ENCODE measurements around the gene CUL9.
"Not testable (repeated sequence)": the region's sequence is repeated elsewhere in the genome, so short reads cannot be mapped to it uniquely, and the experiment has no call there.

Gene CUL9

DNA sequence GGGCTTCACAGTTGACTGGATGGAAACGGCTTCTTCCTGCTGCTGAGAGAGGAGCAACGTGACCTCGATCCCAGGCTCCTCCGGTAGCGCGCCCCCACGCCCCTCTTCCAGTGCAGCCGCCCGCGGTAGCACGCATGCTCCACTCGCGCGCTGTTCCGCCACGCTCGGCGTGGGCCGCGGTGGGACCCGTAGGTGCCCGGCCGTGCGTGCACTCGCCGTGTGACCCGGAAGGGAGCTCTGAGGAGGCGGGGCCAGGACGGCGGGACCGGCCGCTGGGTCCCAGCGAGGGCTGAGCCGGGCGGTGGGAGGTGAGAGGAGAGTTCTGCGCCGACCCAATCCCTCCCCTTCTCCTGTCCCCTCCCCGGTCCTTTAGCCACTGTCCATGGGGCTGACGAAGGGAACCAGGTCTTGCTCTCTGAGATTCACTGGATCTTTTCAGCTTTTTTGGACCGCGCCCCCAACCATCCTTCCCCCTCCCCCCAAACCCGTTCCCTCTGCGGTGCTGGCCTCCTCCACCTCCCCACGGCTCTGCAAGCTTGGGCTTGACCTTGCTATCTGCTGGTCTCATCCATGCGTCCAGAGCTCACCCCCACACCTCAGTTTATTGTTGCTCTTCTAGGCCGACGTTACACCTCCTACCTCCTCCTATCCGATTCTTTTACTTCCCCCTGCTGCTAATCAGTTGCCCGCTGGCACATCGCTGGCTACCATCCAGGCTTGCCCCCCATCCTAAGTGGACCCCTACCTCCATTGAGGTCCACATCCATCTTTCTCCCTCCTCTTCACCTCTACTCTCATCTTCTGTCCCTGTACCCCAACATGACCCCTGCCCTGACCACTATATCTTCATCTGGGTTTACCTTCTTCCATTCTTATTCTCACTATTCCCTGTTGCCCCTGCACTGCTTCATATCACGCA lies at the start of gene CUL9:
CUL9 (plus strand) TSS at position 255 of the 919 bp plus-strand sequence. CDS start 2,115 bp downstream, outside the sequence.
- peak; percentile 90 for DNase-seq (ENCODE audit: low spot score)

DNA sequence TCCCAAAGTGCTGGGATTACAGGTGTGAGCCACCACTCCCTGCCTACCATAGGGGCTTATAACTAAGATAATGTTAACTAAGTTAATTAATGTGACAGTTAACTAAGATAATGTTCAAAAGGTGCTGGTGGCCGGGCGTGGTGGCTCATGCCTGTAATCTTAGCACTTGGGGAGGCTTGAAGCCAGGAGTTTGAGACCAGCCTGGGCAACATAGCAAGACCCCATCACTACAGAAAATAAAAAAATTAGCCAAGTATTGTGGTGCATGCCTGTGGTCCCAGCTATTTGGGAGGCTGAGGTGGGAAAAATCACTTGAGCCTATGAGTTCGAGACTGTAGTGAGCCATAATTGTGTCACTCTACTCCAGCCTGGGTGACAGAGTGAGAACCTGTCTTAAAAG lies 43.7 kb upstream of the CUL9 start:
- no peak for DNase-seq (ENCODE audit: low spot score)

DNA sequence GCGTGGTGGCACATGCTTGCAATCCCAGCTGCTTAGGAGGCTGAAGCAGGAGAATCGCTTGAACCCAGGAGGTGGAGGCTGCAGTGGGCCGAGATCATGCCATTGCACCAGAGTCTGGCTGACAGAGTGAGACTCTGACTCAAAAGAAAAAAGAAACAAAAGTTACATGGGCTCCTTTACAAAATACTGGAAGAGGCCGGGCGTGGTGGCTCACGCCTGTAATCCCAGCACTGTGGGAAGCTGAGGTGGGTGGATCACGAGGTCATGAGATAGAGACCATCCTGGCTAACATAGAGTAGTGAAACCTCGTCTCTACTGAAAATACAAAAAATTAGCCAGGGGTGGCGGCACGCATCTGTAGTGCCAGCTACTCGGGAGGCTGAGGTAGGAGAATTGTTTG lies 42.0 kb upstream of the CUL9 start:
- not testable (repeated sequence) for DNase-seq (ENCODE audit: low spot score)

DNA sequence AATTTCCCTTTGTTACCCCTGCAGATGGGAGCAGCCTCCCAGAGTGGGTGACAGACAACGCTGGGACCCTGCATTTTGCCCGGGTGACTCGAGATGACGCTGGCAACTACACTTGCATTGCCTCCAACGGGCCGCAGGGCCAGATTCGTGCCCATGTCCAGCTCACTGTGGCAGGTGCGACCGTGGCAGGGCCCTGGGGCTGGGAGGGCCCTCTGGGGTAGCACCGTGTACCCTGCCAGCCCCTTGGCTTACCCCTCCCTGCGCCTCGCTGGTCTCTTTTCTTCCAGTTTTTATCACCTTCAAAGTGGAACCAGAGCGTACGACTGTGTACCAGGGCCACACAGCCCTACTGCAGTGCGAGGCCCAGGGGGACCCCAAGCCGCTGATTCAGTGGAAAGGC lies 40.4 kb upstream of the CUL9 start:
- DNase-seq (ENCODE audit: low spot score): no peak

DNA sequence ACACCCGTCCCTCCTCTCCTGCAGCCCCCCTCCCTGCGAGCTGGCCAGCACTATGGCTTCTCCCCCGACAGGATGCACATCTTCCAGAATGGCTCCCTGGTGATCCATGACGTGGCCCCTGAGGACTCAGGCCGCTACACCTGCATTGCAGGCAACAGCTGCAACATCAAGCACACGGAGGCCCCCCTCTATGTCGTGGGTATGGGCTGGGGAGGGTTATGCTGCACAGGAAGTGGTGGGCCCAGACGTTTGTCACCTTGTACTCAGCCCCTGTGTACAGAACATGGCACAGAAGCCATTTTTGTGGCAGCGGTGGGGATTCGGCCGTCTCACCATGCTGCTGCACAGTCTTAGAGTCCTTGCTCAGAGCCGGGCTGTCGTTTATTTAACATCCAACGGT lies 39.9 kb upstream of the CUL9 start:
- no peak for DNase-seq (ENCODE audit: low spot score)

DNA sequence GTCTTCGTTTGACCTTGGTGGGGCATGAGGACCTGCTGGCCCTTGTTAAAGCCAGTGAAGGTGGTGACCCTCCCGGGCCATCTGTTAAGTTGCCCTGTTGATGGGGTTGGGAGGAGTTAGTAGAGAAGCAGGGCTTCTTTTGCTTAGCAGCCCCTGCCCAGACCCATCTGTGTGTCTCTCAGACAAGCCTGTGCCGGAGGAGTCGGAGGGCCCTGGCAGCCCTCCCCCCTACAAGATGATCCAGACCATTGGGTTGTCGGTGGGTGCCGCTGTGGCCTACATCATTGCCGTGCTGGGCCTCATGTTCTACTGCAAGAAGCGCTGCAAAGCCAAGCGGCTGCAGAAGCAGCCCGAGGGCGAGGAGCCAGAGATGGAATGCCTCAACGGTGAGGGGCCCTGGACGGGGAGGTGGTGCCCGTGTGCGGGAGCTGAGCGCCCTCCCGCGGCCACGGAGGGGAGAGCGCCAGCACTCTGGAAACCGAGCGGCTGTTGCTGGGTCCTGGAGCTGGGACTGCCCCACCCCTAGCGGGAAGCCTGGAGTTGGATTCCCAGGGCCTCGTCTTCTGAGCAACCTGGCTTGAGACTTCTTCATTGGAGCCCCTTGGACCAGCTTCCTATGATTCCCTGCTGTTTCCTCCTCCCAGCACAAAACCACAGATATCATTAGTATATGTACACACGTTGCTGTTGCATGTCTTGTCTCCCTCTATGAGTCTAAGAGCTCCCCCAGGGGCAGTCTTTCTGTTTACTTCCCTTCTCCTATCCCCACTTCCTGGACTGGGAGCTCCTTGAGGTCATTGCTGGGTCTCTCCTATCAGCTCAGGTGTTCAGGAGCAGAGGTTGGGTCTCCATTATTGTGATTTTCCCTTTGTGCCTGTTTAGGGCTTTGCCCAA lies 38.5 kb upstream of the CUL9 start:
- peak; percentile 91 for DNase-seq (ENCODE audit: low spot score)

DNA sequence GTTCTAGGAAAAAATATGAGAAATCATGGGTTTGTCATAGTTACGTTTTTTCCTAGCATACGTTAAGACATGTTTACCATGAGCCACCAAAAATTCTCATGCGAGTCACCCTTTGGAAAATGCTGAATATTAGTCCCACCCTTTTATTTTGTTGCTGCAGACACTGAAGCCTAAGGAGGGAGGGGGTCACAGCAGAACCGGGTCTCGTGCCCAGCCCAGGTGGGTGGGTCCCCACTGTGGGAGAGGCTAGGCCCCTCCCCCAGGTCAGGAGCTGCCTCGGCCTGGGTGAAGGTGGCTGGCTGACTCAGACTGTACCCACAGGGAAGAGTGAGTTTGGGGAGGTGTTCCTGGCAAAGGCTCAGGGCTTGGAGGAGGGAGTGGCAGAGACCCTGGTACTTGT lies 37.1 kb upstream of the CUL9 start:
- DNase-seq (ENCODE audit: low spot score): no peak

DNA sequence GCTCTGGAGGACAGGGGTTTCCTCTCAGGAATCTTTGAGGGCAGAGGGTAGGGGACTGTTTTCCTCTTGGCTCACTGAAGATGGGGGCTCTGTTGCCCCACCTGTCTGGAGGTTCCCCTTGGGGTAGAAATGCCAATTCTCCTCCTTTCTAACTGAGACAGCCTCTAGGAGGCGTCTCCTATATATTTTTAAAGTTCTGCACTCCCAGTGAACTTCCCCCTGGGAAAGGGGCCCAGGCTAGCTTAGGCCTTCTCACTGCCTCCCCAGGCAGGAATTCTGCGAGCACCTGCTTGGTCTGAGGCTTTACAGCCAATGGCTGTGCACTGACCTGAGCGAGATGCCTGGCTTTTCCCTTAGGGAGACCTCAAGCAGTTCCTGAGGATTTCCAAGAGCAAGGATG lies 35.7 kb upstream of the CUL9 start:
- DNase-seq (ENCODE audit: low spot score): no peak

DNA sequence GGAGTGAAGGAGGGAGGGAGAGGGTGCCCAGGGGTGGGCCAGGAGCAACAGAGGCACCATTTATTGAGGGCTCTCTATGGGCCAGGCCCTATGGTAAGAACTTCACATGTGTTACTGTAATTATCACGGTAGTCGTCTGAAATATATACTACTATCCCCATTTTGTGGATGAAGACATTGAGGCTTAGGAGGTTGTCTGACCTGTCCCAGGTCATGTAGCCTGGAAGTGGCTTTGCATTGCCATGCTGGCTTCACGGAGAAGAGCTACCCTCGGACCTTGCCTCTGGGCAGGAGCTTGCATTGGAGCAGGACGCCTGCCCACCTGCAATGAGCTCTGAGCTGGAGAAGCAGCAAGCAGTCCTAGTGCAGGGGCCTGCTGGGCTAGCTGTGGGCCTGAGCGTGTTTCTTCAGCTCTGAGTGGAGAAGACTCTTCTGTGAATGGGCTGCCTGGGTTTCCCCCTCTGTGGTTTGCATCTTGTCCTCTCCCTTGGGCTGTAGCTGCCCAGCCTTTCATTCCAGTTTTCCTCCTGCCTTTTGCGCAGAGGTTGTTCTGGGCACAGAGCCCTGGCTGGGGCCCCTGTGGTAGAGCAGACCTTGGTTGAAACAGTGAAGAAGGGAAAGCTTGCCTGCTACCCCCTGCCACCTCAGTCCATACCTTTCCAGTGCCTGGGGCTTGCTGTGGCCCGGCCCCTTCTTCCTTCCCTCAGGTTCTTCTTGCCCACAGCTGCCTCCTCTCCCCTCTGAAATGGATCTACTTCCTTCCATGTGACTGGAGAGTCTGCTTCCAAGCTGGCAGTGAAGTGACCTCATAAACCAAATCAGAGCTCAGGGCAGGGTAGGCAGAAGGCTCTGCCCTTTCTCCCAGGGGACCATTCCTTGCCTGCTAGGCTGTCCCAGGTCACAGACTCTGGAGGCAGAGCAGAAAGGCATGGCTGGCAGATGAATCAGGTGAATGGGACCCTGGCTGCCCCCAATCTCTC lies 35.0 kb upstream of the CUL9 start:
- no peak for DNase-seq (ENCODE audit: low spot score)

DNA sequence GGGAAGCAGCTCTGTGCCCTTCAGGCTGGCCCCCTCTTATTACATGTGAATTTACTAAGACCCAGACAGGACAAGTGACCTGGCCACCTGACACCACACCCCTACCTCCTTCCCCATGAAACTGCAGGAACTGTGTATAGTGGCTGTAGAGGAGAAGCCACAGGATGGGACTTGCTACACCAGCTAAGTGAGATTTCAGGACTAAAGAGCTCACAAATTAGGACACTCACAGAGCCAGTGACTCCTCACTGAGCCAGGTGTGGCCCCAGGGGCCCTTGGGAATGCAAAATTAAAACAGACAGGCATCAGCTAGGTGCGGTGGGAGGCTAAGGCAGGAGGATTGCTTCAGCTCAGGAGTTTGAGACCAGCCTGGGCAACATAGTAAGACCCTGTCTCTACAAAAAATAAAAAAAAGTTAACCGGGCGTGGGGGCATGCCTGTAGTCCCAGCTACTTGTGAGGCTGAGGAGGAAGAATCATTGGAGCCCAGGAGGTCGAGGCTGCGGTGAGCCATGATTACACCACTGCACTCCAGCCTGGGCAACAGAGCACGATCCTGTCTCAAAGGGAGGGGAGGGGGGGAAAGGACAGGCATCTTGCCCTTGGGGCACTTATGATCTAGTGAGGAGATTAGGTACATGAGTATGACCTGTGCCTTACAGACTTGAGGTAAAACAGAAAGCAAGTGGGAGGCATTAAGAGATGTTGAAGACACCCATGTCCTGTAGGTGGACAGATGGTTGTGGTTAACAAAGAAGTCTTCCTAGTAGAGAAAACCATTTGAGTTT lies 34.1 kb upstream of the CUL9 start:
- no peak for DNase-seq (ENCODE audit: low spot score)

DNA sequence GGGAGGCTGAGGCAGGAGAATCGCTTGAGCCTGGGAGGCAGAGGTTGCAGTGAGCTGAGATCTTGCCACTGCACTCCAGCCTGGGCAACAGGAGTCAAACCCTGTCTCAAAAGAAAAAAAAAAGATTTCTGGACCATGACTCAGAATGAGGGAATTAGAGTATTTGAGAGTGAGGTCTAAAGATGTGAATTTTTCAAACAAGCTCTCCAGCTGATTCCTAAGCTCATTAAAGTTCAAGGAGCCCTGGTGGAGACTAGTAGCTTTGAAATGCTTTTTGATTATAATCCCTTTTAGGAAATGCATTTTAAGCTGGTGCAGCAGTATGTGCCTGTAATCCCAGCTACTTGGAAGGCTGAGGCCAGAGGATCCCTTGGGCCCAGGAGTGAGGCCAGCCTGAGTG lies 32.7 kb upstream of the CUL9 start:
- DNase-seq (ENCODE audit: low spot score): no peak

DNA sequence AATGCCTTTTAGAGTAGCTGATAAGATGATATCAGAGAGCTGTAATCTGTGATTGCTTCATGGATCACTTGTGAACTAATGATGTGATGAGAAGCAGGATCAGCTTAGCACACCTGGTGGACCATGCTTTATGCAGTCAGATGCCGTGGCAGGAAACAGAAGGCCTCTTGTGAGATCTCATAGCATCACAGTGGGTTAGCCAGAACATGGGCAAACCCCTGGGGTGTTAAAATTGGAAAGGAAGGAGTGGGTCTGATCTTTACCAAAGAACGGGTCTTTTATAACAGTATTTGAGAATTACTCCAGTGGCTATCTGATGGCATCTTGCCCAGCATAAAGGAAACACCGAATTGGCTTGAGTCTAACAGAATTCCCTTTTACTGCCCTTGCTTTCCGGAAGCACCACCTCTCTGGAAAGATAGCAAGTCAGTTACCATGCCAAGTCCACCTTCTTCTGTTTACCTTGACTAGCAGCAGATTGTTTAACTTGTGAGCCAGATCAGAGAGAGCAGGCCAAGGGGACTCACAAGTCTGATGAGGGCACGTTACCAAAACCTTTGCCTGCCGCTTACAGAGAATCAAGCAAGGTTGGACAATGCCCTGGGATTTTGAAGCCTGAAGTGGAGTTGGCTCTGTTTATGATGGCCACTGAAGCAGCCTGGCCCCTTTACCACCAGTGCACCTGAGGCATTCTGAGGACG lies 31.8 kb upstream of the CUL9 start:
- DNase-seq (ENCODE audit: low spot score): no peak

DNA sequence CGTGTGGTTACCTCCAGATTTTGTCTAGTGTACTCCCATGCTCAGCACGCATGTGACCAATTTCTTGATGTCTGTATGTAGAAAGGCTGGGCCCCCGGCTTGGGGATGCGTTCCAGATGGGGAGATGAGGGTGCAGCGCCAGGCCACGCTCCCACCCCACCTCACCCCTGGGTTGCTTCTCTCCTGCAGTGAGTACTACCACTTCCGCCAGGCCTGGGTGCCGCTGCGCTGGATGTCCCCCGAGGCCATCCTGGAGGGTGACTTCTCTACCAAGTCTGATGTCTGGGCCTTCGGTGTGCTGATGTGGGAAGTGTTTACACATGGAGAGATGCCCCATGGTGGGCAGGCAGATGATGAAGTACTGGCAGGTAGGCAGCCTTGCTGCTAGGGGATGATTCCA lies 22.4 kb upstream of the CUL9 start:
- DNase-seq (ENCODE audit: low spot score): no peak

DNA sequence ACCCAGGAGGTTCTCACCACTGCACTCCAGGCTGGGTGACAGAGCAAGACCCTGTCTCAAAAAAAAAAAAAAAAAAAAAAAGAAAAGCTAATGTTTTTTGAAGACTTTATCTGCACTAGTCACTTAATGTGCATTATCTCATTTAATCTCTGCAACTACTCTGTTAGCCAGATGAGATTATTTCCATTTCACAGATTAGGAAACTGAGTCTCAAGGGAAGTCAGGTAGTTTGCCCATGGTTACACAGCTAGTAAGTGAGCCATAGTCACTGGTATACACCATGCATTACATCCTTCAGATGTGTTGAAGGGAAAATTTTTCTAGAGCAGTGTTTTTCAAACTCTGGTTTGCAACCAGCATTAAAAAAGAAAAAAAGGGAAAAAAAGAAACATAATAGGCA lies 18.1 kb upstream of the CUL9 start:
- DNase-seq (ENCODE audit: low spot score): no peak

DNA sequence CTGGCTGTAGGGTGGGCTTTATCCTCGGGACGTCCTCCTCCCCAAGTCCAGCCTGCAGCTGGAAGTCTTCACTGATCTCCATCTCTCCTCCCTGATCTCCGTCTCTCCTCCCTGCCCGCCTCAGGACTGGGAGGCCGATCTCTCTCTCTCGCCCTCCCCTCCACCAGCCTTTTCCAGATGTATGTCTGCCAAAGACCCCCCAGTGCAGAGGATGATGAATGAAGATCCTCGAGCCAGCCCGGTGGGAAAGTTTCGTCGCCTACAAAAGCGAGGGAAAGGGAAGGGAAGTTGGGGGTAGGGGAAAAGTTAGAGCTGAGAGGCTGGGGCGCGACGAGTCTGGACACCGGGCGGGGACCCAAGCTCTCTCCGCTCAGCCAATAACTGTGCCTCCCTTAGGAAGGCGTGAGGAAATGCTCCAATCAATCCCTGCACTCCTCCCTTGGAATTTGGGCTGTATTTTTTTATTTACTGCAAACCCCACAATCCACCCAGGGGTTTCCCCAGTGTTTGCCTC lies 11.5 kb upstream of the CUL9 start:
- DNase-seq (ENCODE audit: low spot score): no peak

DNA sequence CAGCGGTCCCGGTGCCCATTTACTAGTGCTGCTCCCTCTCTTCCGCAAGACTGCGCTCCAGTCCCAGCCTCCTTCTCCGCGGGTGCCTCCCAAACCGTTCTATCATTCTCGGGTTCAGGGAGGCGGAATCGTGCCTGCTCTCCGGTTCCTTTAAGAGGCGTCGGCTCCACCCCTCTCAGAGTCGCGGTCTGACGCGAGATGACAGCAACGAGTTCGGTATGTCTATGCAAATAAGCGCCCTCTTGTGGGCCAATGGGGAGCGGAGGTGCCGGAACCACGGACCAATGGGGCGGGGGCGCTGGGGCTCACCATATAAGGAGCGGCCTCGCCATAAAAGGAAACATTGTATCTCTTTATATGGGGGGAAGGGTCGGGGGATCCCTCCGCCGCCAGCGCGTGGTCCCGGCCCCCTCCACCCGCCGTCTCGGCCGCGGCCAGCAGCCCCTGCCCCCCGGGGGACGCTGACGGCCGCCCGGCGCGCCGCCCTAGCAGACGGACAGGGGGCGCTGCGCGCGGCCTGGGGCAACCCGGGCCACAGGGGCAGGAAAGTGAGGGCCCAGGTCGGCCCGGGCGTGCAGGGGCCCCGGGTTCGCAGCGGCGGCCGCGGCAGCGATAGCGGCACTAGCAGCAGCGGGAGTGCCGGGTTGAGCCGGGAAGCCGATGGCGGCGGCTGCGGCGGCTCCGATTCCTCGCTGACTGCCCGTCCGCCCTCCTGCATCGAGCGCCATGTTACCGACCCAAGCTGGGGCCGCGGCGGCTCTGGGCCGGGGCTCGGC lies 10.9 kb upstream of the CUL9 start, which contains the start of gene SRF:
SRF (plus strand) TSS at position 339 of the 776 bp plus-strand sequence; CDS start at position 727, 388 bp downstream.
- peak; percentile 95 for DNase-seq (ENCODE audit: low spot score)

DNA sequence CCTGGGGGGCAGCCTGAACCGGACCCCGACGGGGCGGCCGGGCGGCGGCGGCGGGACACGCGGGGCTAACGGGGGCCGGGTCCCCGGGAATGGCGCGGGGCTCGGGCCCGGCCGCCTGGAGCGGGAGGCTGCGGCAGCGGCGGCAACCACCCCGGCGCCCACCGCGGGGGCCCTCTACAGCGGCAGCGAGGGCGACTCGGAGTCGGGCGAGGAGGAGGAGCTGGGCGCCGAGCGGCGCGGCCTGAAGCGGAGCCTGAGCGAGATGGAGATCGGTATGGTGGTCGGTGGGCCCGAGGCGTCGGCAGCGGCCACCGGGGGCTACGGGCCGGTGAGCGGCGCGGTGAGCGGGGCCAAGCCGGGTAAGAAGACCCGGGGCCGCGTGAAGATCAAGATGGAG lies 10.3 kb upstream of the CUL9 start:
- peak; percentile 32 for DNase-seq (ENCODE audit: low spot score)

DNA sequence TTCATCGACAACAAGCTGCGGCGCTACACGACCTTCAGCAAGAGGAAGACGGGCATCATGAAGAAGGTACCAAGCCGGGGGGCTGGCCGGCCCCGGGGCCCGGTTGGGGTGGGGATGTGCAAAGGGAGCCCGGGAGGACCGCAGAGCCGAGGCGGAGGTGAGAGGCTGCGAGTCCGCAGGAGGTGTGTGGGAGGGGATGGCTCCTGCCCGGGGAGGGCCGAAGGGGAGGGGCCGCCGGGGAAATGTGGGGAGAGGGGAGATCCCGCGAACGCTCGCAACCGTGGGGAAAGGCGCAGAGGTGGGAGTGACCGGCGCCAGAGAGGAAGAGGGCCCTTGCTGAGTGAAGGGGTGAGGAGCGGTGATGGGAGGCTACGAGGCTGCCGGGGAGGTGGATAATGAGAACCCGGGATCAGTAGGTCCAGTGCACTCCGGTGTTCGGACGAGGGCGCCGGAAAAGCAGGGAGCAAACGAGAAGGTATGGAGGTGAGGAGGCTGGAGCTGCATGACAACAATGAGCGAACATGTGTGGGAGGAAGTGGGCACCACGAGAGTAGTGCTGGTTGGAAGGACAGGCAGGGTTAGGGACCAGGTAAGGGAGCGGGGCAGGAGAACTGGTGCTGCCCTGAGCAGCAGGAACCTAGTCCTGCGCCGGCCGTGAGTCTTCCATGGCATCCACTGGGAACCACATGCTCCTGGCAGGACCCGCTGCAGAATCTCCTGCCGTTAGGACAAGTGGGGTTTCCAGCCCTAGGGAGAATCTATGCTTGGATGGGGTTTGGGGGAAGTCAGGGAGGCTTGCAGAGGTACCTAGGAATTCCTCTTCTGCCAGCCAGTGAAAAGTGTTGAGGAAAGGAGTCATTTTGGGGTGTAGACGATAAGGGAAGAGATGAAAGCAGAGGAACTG lies 9.6 kb upstream of the CUL9 start:
- peak; percentile 34 for DNase-seq (ENCODE audit: low spot score)
